WTC11 (cell line): ENCODE measurements around the gene OR2AG1. TPM values are rescaled to one million over a fixed set of nuclear protein-coding genes. Genes with fewer than 3 reads are reported as not detected.

ENCODE experiments used
- ATAC-seq: fragments of 200-7000 bp; cut with Tn5 transposase; 2 replicates; pipeline ENCODE4 v1.10.0; 2021; ENCODE audit warnings: mild to moderate bottlenecking, moderate library complexity
- CTCF ChIA-PET: fragments of 300-600 bp; sonication (Branson Sonifier 250); formaldehyde crosslinking; loops from one replicate; lab custom pipeline; 2021; ENCODE audit warnings: antibody characterized with exemption; lab: Charles Lee
- POLR2A ChIA-PET: fragments of 350-600 bp; sonication (Branson Sonifier 250); formaldehyde crosslinking; loops from one replicate; lab custom pipeline; 2021; ENCODE audit warnings: antibody characterized with exemption; lab: Charles Lee
- DNase-seq: peaks from one replicate; pipeline ENCODE4 v3.0.0; 2021; ENCODE audit warnings: low spot score
- H3K27ac Mint-ChIP-seq: 2 replicates; pipeline ENCODE4 v1.8.0; 2021; ENCODE audit warnings: mixed read lengths
- H3K27me3 Mint-ChIP-seq: 2 replicates; pipeline ENCODE4 v1.8.0; 2021; ENCODE audit warnings: low read depth, mild to moderate bottlenecking, moderate library complexity, mixed read lengths
- H3K36me3 Mint-ChIP-seq: 2 replicates; pipeline ENCODE4 v1.8.0; 2021; ENCODE audit warnings: mixed read lengths
- H3K4me1 Mint-ChIP-seq: 2 replicates; pipeline ENCODE4 v1.8.0; 2022; ENCODE audit warnings: mixed read lengths
- H3K4me3 Mint-ChIP-seq: 2 replicates; pipeline ENCODE4 v1.8.0; 2021; ENCODE audit warnings: mild to moderate bottlenecking, moderate library complexity, mixed read lengths
- H3K9me3 Mint-ChIP-seq: 2 replicates; pipeline ENCODE4 v1.8.0; 2021; ENCODE audit warnings: mixed read lengths
- ESRRA ChIP-seq: sonication (generic); formaldehyde crosslinking; IDR thresholded peaks from 2 replicates; pipeline ENCODE4 v1.8.1; 2022; ENCODE audit warnings: mild to moderate bottlenecking, missing genetic modification reagents, borderline replicate concordance
- FOXP1 ChIP-seq: sonication (generic); formaldehyde crosslinking; IDR thresholded peaks from 2 replicates; pipeline ENCODE4 v1.8.0; 2022; ENCODE audit warnings: missing genetic modification reagents, mild to moderate bottlenecking, moderate library complexity, borderline replicate concordance
- GABPB1 ChIP-seq: sonication (generic); formaldehyde crosslinking; IDR thresholded peaks from 2 replicates; pipeline ENCODE4 v1.8.1; 2023; ENCODE audit warnings: mild to moderate bottlenecking, missing genetic modification reagents
- KAT7 ChIP-seq: sonication (generic); formaldehyde crosslinking; IDR thresholded peaks from 2 replicates; pipeline ENCODE4 v1.8.1; 2023; ENCODE audit warnings: missing genetic modification reagents, mild to moderate bottlenecking, borderline replicate concordance
- TEAD4 ChIP-seq: sonication (generic); formaldehyde crosslinking; IDR thresholded peaks from 2 replicates; pipeline ENCODE4 v1.8.0; 2022; ENCODE audit warnings: mild to moderate bottlenecking, missing genetic modification reagents
- total RNA-seq: library from RNA; stranded (reverse); gene quantifications from 3 replicates; pipeline ENCODE4 v1.2.3, GENCODE V29; 2021
- TF ChIP-seq, protein P1 (sequence below): sonication (generic); formaldehyde crosslinking; IDR thresholded peaks from 2 replicates; pipeline ENCODE4 v1.8.1; 2023; ENCODE audit warnings: mild to moderate bottlenecking, missing genetic modification reagents
- TF ChIP-seq, protein P2 (sequence below): fragments of 200-600 bp; IDR thresholded peaks from 2 replicates; pipeline ENCODE4 v1.8.0; 2022; ENCODE audit warnings: antibody characterized with exemption
- TF ChIP-seq, protein P3 (sequence below): sonication (generic); formaldehyde crosslinking; IDR thresholded peaks from 2 replicates; pipeline ENCODE4 v1.8.0; 2023; ENCODE audit warnings: mild to moderate bottlenecking, missing genetic modification reagents
- TF ChIP-seq, protein P4 (sequence below): fragments of 250-450 bp; sonication (Bioruptor Pico); IDR thresholded peaks from 2 replicates; pipeline ENCODE4 v1.8.0; 2021; ENCODE audit warnings: mild to moderate bottlenecking
- TF ChIP-seq, protein P5 (sequence below): sonication (generic); formaldehyde crosslinking; IDR thresholded peaks from 2 replicates; pipeline ENCODE4 v1.8.0; 2022; ENCODE audit warnings: mild to moderate bottlenecking, missing genetic modification reagents
- TF ChIP-seq, protein P6 (sequence below): sonication (generic); formaldehyde crosslinking; IDR thresholded peaks from 2 replicates; pipeline ENCODE4 v1.8.1; 2023; ENCODE audit warnings: mild to moderate bottlenecking, missing genetic modification reagents, borderline replicate concordance

OR2AG1 gene
- total RNA-seq, 1 experiment from 2014 or later = not detected

DNA sequence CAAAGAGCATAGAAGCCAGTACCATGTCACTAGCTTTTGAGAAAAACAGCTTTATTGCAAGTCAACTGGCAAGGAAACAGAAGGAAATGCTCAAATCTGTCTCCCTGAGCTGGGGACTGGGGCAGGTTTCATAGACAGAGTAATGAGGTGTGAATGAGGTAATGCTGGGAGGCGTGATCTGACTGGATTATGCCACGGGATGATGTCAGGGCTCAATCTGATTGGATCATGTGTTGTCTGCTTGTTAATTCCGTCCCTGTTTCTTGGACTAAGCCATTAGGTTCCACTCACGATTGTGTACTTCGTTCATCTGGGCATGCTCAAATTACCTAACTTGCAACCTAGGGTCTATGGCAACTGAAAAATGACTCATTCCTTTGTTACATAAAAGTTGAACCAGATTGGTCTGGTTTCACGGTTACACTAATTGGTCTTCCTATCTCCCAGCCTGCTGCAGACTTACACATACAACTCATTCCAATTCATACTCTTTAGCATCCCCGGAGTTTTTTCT, 42.5 kb downstream of the OR2AG1 start:
- Mint-ChIP-seq H3K27me3 (no peaks in the 10 kb centered on the region), H3K9me3 (peaks cover 8% of the 10 kb centered on the region), H3K4me1 (0 out of 2 replicates have a peak, but pooled peaks cover 3% of the 10 kb centered on the region), H3K27ac (no peak overlapping the region), H3K36me3 (no peaks in the 10 kb centered on the region), H3K4me3 (no peak overlapping the region)
- DNase-seq (no peak), ATAC-seq (no peak)
- TF ChIP-seq, protein P1, sequence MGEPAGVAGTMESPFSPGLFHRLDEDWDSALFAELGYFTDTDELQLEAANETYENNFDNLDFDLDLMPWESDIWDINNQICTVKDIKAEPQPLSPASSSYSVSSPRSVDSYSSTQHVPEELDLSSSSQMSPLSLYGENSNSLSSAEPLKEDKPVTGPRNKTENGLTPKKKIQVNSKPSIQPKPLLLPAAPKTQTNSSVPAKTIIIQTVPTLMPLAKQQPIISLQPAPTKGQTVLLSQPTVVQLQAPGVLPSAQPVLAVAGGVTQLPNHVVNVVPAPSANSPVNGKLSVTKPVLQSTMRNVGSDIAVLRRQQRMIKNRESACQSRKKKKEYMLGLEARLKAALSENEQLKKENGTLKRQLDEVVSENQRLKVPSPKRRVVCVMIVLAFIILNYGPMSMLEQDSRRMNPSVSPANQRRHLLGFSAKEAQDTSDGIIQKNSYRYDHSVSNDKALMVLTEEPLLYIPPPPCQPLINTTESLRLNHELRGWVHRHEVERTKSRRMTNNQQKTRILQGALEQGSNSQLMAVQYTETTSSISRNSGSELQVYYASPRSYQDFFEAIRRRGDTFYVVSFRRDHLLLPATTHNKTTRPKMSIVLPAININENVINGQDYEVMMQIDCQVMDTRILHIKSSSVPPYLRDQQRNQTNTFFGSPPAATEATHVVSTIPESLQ = no peak
- ChIA-PET POLR2A (no interaction called here), CTCF (interaction anchor here (3.6 kb wide), 1 partner anchor 13 kb away, joined by 36 read pairs; no protein-coding TSS in a partner anchor)

DNA sequence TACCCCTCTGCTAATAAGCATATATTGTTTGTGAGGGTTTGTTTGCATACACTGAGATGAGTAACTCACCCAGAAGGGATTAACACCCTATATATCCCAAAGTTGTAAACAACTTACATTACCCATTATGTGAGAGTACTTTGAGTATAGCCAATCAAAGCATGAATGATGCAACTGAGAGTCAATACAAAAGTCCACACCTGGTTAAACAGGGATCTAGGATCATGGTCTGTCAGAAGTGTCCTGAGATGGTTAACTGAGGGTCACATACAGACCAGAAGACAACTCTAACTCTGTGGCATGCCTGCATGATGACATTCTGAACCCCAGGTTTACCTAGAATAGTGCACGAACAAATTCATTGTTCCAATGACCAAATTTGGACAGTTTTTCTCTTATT, 45.3 kb downstream of the OR2AG1 start:
- Mint-ChIP-seq H3K36me3 (no peaks in the 10 kb centered on the region), H3K4me3 (no peak overlapping the region), H3K27ac (no peak overlapping the region), H3K4me1 (0 out of 2 replicates have a peak, but pooled peaks cover 3% of the 10 kb centered on the region), H3K27me3 (no peaks in the 10 kb centered on the region), H3K9me3 (no peaks in the 10 kb centered on the region)
- CTCF ChIA-PET = interaction anchor here (1.2 to 1.5 kb wide), 2 partner anchors 16 to 71 kb away, joined by 3 to 6 read pairs; no protein-coding TSS in a partner anchor
- DNase-seq (no peak), ATAC-seq (no peak)
- POLR2A ChIA-PET = no interaction called here
- TF ChIP-seq FOXP1 (CRISPR knock-in tag) (no peak), GABPB1 (CRISPR knock-in tag) (peak; percentile 79)

DNA sequence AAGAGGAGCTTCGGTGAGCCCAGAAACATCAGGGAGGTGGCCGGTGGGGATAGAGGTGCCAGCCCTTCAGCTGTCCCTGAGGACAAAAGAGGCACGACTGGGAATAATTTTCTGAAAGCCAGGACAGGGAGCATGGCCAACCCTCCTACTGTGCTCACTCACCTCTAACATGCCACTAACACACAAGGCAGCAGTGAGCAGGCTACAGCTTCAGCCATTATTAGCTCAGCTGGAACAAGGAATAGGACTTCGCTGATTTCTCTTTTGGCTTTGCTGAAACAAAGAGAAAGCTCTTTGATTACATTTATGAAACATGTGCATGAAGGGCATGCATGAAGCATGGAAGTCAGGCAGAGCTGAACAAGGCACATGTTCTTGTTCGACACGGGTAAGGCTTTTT, 50.5 kb downstream of the OR2AG1 start:
- TF ChIP-seq, protein P2, sequence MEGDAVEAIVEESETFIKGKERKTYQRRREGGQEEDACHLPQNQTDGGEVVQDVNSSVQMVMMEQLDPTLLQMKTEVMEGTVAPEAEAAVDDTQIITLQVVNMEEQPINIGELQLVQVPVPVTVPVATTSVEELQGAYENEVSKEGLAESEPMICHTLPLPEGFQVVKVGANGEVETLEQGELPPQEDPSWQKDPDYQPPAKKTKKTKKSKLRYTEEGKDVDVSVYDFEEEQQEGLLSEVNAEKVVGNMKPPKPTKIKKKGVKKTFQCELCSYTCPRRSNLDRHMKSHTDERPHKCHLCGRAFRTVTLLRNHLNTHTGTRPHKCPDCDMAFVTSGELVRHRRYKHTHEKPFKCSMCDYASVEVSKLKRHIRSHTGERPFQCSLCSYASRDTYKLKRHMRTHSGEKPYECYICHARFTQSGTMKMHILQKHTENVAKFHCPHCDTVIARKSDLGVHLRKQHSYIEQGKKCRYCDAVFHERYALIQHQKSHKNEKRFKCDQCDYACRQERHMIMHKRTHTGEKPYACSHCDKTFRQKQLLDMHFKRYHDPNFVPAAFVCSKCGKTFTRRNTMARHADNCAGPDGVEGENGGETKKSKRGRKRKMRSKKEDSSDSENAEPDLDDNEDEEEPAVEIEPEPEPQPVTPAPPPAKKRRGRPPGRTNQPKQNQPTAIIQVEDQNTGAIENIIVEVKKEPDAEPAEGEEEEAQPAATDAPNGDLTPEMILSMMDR = no peak
- TF ChIP-seq, protein P3, sequence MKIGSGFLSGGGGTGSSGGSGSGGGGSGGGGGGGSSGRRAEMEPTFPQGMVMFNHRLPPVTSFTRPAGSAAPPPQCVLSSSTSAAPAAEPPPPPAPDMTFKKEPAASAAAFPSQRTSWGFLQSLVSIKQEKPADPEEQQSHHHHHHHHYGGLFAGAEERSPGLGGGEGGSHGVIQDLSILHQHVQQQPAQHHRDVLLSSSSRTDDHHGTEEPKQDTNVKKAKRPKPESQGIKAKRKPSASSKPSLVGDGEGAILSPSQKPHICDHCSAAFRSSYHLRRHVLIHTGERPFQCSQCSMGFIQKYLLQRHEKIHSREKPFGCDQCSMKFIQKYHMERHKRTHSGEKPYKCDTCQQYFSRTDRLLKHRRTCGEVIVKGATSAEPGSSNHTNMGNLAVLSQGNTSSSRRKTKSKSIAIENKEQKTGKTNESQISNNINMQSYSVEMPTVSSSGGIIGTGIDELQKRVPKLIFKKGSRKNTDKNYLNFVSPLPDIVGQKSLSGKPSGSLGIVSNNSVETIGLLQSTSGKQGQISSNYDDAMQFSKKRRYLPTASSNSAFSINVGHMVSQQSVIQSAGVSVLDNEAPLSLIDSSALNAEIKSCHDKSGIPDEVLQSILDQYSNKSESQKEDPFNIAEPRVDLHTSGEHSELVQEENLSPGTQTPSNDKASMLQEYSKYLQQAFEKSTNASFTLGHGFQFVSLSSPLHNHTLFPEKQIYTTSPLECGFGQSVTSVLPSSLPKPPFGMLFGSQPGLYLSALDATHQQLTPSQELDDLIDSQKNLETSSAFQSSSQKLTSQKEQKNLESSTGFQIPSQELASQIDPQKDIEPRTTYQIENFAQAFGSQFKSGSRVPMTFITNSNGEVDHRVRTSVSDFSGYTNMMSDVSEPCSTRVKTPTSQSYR (CRISPR knock-in tag) = no peak
- TF ChIP-seq, protein P4, sequence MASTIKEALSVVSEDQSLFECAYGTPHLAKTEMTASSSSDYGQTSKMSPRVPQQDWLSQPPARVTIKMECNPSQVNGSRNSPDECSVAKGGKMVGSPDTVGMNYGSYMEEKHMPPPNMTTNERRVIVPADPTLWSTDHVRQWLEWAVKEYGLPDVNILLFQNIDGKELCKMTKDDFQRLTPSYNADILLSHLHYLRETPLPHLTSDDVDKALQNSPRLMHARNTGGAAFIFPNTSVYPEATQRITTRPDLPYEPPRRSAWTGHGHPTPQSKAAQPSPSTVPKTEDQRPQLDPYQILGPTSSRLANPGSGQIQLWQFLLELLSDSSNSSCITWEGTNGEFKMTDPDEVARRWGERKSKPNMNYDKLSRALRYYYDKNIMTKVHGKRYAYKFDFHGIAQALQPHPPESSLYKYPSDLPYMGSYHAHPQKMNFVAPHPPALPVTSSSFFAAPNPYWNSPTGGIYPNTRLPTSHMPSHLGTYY (CRISPR knock-in tag) = no peak
- TF ChIP-seq ESRRA (no peak), TEAD4 (CRISPR knock-in tag) (no peak), KAT7 (CRISPR knock-in tag) (no peak)
- TF ChIP-seq, protein P5, sequence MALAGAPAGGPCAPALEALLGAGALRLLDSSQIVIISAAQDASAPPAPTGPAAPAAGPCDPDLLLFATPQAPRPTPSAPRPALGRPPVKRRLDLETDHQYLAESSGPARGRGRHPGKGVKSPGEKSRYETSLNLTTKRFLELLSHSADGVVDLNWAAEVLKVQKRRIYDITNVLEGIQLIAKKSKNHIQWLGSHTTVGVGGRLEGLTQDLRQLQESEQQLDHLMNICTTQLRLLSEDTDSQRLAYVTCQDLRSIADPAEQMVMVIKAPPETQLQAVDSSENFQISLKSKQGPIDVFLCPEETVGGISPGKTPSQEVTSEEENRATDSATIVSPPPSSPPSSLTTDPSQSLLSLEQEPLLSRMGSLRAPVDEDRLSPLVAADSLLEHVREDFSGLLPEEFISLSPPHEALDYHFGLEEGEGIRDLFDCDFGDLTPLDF (CRISPR knock-in tag) = no peak
- TF ChIP-seq, protein P6, sequence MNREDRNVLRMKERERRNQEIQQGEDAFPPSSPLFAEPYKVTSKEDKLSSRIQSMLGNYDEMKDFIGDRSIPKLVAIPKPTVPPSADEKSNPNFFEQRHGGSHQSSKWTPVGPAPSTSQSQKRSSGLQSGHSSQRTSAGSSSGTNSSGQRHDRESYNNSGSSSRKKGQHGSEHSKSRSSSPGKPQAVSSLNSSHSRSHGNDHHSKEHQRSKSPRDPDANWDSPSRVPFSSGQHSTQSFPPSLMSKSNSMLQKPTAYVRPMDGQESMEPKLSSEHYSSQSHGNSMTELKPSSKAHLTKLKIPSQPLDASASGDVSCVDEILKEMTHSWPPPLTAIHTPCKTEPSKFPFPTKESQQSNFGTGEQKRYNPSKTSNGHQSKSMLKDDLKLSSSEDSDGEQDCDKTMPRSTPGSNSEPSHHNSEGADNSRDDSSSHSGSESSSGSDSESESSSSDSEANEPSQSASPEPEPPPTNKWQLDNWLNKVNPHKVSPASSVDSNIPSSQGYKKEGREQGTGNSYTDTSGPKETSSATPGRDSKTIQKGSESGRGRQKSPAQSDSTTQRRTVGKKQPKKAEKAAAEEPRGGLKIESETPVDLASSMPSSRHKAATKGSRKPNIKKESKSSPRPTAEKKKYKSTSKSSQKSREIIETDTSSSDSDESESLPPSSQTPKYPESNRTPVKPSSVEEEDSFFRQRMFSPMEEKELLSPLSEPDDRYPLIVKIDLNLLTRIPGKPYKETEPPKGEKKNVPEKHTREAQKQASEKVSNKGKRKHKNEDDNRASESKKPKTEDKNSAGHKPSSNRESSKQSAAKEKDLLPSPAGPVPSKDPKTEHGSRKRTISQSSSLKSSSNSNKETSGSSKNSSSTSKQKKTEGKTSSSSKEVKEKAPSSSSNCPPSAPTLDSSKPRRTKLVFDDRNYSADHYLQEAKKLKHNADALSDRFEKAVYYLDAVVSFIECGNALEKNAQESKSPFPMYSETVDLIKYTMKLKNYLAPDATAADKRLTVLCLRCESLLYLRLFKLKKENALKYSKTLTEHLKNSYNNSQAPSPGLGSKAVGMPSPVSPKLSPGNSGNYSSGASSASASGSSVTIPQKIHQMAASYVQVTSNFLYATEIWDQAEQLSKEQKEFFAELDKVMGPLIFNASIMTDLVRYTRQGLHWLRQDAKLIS (CRISPR knock-in tag) = no peak
- ATAC-seq = no peak
- POLR2A ChIA-PET = no interaction called here
- CTCF ChIA-PET = interaction anchor here (1.1 to 1.8 kb wide), 3 partner anchors 16 to 78 kb away, joined by 3 to 10 read pairs (median 3); no protein-coding TSS in a partner anchor
- Mint-ChIP-seq H3K4me3 (no peak overlapping the region), H3K36me3 (no peaks in the 10 kb centered on the region), H3K9me3 (no peaks in the 10 kb centered on the region), H3K27ac (no peak overlapping the region), H3K4me1 (no peaks in the 10 kb centered on the region), H3K27me3 (peaks cover 2% of the 10 kb centered on the region; the same call in 1 of the 2 replicates)
- DNase-seq = no peak
